OCI-LY7 (cell line): ENCODE data around the gene PADI4. TPM values are rescaled to one million over a fixed set of nuclear protein-coding genes. Genes with fewer than 3 reads are reported as not detected.

ENCODE experiments used
- BruUV-seq: library from RNA; stranded (reverse); fragments of 400-500 nt; replicated peaks from 2 replicates; lab custom pipeline; 2021; lab: Mats Ljungman, UMichigan
- CTCF ChIA-PET: fragments of 300-600 bp; sonication (Branson Sonifier 250); formaldehyde crosslinking; loops from one replicate; lab custom pipeline; 2022; ENCODE audit warnings: antibody characterized with exemption; ENCODE audit not compliant: unreplicated experiment; lab: Charles Lee
- POLR2A ChIA-PET: fragments of 300-600 bp; sonication (Branson Sonifier 250); formaldehyde crosslinking; loops from one replicate; lab custom pipeline; 2022; ENCODE audit warnings: antibody characterized with exemption; lab: Charles Lee
- DNase-seq: peaks from one replicate; pipeline ENCODE4 v3.0.0-alpha.2; 2015; ENCODE audit warnings: low spot score
- H2AFZ ChIP-seq: fragments of 200-600 bp; sonication (generic), shearing (Covaris generic); 2 replicates; pipeline ENCODE4 v1.6.1; 2014; ENCODE audit warnings: mild to moderate bottlenecking, antibody characterized with exemption, low read length, moderate library complexity
- H3K27ac ChIP-seq: fragments of 200-600 bp; sonication (generic); 2 replicates; pipeline ENCODE4 v1.5.1; 2014; ENCODE audit warnings: mixed run types, low read depth, mild to moderate bottlenecking, moderate library complexity, low read length, inconsistent platforms; ENCODE audit not compliant: poor library complexity, severe bottlenecking
- H3K36me3 ChIP-seq: fragments of 200-600 bp; sonication (generic); 2 replicates; pipeline ENCODE4 v1.6.1; 2014; ENCODE audit warnings: mild to moderate bottlenecking, antibody characterized with exemption, low read length, moderate library complexity, mixed read lengths; ENCODE audit not compliant: insufficient read depth
- H3K4me1 ChIP-seq: fragments of 200-600 bp; sonication (generic); 2 replicates; pipeline ENCODE4 v1.5.1; 2014; ENCODE audit warnings: mild to moderate bottlenecking, low read length; ENCODE audit not compliant: insufficient read depth, poor library complexity, severe bottlenecking
- H3K4me2 ChIP-seq: fragments of 200-600 bp; sonication (generic); 2 replicates; pipeline ENCODE4 v1.6.1; 2014; ENCODE audit warnings: mild to moderate bottlenecking, low read length
- H3K4me3 ChIP-seq: fragments of 200-600 bp; sonication (generic); 2 replicates; pipeline ENCODE4 v1.5.1; 2014; ENCODE audit warnings: mild to moderate bottlenecking, low read depth, low read length; ENCODE audit not compliant: poor library complexity, severe bottlenecking
- H3K79me2 ChIP-seq: fragments of 200-600 bp; sonication (generic); 2 replicates; pipeline ENCODE4 v1.6.1; 2016; ENCODE audit warnings: low read depth, mild to moderate bottlenecking, low read length, moderate library complexity, mixed read lengths; ENCODE audit not compliant: insufficient read depth
- H3K9me2 ChIP-seq: fragments of 200-600 bp; sonication (generic); 2 replicates; pipeline ENCODE4 v1.6.1; 2016; ENCODE audit warnings: mild to moderate bottlenecking, low read length, mixed read lengths; ENCODE audit not compliant: insufficient read depth
- H3K9me3 ChIP-seq: fragments of 200-600 bp; sonication (generic); 2 replicates; pipeline ENCODE4 v1.6.1; 2014; ENCODE audit warnings: mild to moderate bottlenecking, mixed run types, low read length, mixed read lengths
- H4K20me1 ChIP-seq: fragments of 200-600 bp; sonication (generic); 2 replicates; pipeline ENCODE4 v1.6.1; 2014; ENCODE audit warnings: mild to moderate bottlenecking, antibody characterized with exemption, low read length, moderate library complexity, mixed read lengths; ENCODE audit not compliant: insufficient read depth
- EZH2phosphoT487 ChIP-seq: fragments of 200-600 bp; sonication (generic); IDR thresholded peaks from 2 replicates; pipeline ENCODE4 v1.6.1; 2018; ENCODE audit warnings: low read depth, borderline replicate concordance, mild to moderate bottlenecking, mixed run types, antibody characterized with exemption, low read length, moderate library complexity, mixed read lengths
- intact Hi-C: fragments of 100-400 bp; cut with micrococcal nuclease; formaldehyde crosslinking; loops from one replicate; pipeline ENCODE4 v1.10.0; 2022; ENCODE audit not compliant: unreplicated experiment
- total RNA-seq, 2 experiments: library from RNA; depleted of rRNA in 1 of 2; stranded (reverse); fragments of >200 nt in 1 of 2; shearing (Covaris generic) in 1 of 2; gene quantifications; 2 replicates each; pipeline ENCODE4 v1.2.3, GENCODE V29; 2014 to 2022
- TF ChIP-seq, protein P1 (sequence below): fragments of 200-600 bp; sonication (generic); conservative IDR thresholded peaks from 2 replicates; pipeline ENCODE4 v1.5.1; 2014; ENCODE audit warnings: mild to moderate bottlenecking, antibody characterized with exemption, low read length, moderate library complexity, mixed read lengths

PADI4 gene
- total RNA-seq, 2 experiments from 2014 or later: 0.19 TPM; not detected in 1

DNA sequence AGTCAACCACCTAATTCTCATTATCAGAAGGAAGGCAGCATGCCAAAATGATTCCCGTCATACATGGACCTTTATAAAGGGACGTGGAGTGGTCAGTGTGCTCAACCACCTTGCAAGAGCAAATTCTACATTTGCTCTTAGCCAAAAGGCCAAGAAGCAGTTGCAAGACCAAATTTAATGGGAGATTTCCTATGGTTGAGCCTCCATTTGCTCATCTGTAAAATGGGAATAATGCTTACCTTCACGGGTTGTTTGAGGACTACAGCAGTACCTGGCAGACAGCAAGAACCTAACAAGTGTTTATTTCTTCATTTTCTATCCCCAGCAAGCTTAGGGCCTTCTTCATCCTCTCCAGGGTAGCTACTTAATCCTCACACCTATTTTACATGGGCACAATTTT lies 17.4 kb upstream of the PADI4 start:
- H3K4me1 ChIP-seq: no peaks in the 10 kb centered on the region
- no peak for DNase-seq
- POLR2A ChIA-PET: no interaction called here
- TF ChIP-seq EZH2phosphoT487: no peak
- TF ChIP-seq, protein P1, sequence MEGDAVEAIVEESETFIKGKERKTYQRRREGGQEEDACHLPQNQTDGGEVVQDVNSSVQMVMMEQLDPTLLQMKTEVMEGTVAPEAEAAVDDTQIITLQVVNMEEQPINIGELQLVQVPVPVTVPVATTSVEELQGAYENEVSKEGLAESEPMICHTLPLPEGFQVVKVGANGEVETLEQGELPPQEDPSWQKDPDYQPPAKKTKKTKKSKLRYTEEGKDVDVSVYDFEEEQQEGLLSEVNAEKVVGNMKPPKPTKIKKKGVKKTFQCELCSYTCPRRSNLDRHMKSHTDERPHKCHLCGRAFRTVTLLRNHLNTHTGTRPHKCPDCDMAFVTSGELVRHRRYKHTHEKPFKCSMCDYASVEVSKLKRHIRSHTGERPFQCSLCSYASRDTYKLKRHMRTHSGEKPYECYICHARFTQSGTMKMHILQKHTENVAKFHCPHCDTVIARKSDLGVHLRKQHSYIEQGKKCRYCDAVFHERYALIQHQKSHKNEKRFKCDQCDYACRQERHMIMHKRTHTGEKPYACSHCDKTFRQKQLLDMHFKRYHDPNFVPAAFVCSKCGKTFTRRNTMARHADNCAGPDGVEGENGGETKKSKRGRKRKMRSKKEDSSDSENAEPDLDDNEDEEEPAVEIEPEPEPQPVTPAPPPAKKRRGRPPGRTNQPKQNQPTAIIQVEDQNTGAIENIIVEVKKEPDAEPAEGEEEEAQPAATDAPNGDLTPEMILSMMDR: no peak
- CTCF ChIA-PET: no interaction called here
- H3K4me3 ChIP-seq: no peak overlapping the region
- H3K79me2 ChIP-seq: no peaks in the 10 kb centered on the region
- intact Hi-C loops: no loop called here
- H3K9me2 ChIP-seq: no peaks in the 10 kb centered on the region
- no peaks in the 10 kb centered on the region for H3K9me3 ChIP-seq
- H3K4me2 ChIP-seq: no peak overlapping the region
- BruUV-seq: no TSS peak
- H4K20me1 ChIP-seq: no peaks in the 10 kb centered on the region; the same call in 1 of the 2 replicates
- no peaks in the 10 kb centered on the region for H3K36me3 ChIP-seq
- no peak overlapping the region for H2AFZ ChIP-seq
- H3K27ac ChIP-seq: no peak overlapping the region

DNA sequence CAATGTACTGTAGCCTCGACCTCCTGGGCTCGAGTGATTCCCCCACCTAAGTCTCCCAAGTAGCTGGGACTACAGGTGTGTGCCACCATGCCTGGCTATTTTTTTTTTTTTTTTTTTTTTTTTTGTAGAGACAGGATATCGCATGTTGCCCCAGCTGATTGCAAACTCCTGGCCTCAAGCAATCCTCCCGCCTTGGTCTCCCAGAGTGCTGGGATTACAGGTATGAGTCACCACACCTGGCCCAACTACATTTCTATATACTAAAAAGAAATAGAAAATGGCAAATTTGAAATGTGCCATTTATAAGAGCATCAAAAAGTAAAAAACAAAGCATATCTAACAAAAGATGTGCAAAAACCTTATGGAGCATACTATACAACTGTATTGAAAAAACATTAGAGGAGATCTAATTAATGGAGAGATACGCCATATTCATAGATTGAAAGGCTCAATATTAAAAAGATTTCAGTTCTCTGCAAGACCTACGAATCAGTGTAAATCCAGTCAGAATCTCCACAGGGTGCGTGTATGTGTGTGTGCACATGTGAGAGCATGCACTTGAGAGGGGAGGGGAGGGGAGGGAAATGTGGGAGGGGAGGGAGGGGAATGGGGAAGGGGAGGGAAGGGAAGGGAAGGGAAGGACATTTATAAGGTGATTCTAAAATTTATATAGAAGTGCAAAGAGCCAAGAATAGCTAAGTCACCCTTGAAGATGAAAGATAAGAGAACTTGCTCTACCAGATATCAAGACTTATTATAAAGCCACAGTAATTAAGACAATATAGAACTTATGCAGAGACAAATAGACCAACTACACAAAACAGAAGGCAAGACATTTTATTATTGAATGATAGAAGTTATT lies 15.5 kb upstream of the PADI4 start:
- Histone ChIP-seq H3K9me2 (no peaks in the 10 kb centered on the region), H3K9me3 (no peaks in the 10 kb centered on the region), H4K20me1 (no peaks in the 10 kb centered on the region; the same call in 1 of the 2 replicates), H3K4me2 (no peak overlapping the region), H3K4me3 (no peak overlapping the region), H3K36me3 (no peaks in the 10 kb centered on the region), H3K4me1 (no peaks in the 10 kb centered on the region), H3K79me2 (no peaks in the 10 kb centered on the region), H2AFZ (no peak overlapping the region), H3K27ac (no peak overlapping the region)
- TF ChIP-seq, protein P1: no peak
- TF ChIP-seq EZH2phosphoT487: no peak
- no peak for DNase-seq
- BruUV-seq: no TSS peak
- intact Hi-C loops: no loop called here
- ChIA-PET POLR2A (no interaction called here), CTCF (interaction anchor here (0.6 kb wide), 1 partner anchor 503 kb away, joined by 4 read pairs; no protein-coding TSS in a partner anchor)
